C4-2B (cell line): ENCODE results near the gene LPAR2.

Experiments used
- ZFX ChIP-seq: fragments of 450-650 bp; IDR thresholded peaks from 2 replicates; pipeline ENCODE4 v1.6.1; 2017
- TF ChIP-seq, protein P1 (sequence below): fragments of 450-650 bp; conservative IDR thresholded peaks from 2 replicates; pipeline ENCODE4 v1.5.1; 2017; ENCODE audit warnings: mild to moderate bottlenecking

- TF ChIP-seq, protein P1, sequence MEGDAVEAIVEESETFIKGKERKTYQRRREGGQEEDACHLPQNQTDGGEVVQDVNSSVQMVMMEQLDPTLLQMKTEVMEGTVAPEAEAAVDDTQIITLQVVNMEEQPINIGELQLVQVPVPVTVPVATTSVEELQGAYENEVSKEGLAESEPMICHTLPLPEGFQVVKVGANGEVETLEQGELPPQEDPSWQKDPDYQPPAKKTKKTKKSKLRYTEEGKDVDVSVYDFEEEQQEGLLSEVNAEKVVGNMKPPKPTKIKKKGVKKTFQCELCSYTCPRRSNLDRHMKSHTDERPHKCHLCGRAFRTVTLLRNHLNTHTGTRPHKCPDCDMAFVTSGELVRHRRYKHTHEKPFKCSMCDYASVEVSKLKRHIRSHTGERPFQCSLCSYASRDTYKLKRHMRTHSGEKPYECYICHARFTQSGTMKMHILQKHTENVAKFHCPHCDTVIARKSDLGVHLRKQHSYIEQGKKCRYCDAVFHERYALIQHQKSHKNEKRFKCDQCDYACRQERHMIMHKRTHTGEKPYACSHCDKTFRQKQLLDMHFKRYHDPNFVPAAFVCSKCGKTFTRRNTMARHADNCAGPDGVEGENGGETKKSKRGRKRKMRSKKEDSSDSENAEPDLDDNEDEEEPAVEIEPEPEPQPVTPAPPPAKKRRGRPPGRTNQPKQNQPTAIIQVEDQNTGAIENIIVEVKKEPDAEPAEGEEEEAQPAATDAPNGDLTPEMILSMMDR: no peak
- TF ChIP-seq ZFX: peak; percentile 40; the same call in 1 of the 2 replicates
Measured at GRCh38 chr19:19618219-19619051, 9.6 kb downstream of the LPAR2 start, which contains the start of gene PBX4.
